Stomach smooth muscle (tissue), 2 donors: ENCODE data around the gene TBC1D1.
A peak's percentile ranks its signal among the peaks of the same experiment; 100 is the strongest.

Experiments used
- H3K27ac ChIP-seq: one replicate; pipeline ENCODE4 v1.7.0; 2013; ENCODE audit warnings: mild to moderate bottlenecking, low read length, inconsistent platforms
- H3K27me3 ChIP-seq, 2 donors: one replicate each; pipeline ENCODE4 v1.7.0; 2013; ENCODE audit warnings: low read length in 2 of 2; ENCODE audit not compliant: insufficient read depth in 2 of 2, control insufficient read depth in 1 of 2
- H3K36me3 ChIP-seq, 2 donors: one replicate each; pipeline ENCODE4 v1.7.0; 2013; ENCODE audit warnings: low read length in 2 of 2; ENCODE audit not compliant: control insufficient read depth in 2 of 2, insufficient read depth in 2 of 2
- H3K4me1 ChIP-seq: one replicate; pipeline ENCODE4 v1.7.0; 2013; ENCODE audit warnings: low read length; ENCODE audit not compliant: control insufficient read depth, insufficient read depth
- H3K4me3 ChIP-seq, 2 donors: one replicate each; pipeline ENCODE4 v1.7.0; 2013; ENCODE audit warnings: low read length in 2 of 2
- H3K9ac ChIP-seq, 2 donors: one replicate each; pipeline ENCODE4 v1.7.0; 2013; ENCODE audit warnings: low read length in 2 of 2, mild to moderate bottlenecking in 1 of 2
- H3K9me3 ChIP-seq, 2 donors: one replicate each; pipeline ENCODE4 v1.7.0; 2013; ENCODE audit warnings: low read length in 2 of 2; ENCODE audit not compliant: control insufficient read depth in 2 of 2
- donor health status: healthy.
- donor health status: Pancreatic carcinoma.

Gene TBC1D1

DNA sequence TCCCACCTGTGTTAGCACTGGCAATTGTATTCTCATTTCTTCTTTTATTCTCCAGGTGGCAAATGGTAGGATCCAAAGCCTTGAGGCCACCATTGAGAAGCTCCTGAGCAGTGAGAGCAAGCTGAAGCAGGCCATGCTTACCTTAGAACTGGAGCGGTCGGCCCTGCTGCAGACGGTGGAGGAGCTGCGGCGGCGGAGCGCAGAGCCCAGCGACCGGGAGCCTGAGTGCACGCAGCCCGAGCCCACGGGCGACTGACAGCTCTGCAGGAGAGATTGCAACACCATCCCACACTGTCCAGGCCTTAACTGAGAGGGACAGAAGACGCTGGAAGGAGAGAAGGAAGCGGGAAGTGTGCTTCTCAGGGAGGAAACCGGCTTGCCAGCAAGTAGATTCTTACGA lies 246.2 kb downstream of the TBC1D1 start:
- Histone ChIP-seq H3K4me1 (peaks cover 3% of the 10 kb centered on the region), H3K36me3 (peaks cover 51 to 53% of the 10 kb centered on the region in 2 donors)

GRCh38 chr4:38138363-38138762 lies 247.5 kb downstream of the TBC1D1 start:
- H3K36me3 ChIP-seq = peaks cover 54% of the 10 kb centered on the region in 2 donors
- H3K9ac ChIP-seq = no peak overlapping the region
- H3K4me3 ChIP-seq = no peak overlapping the region
- H3K27ac ChIP-seq = no peak overlapping the region
- H3K27me3 ChIP-seq = no peaks in the 10 kb centered on the region
- H3K4me1 ChIP-seq = no peaks in the 10 kb centered on the region
- no peaks in the 10 kb centered on the region for H3K9me3 ChIP-seq

More for the DNA sequence above, 246.2 kb downstream of the TBC1D1 start:
- no peak overlapping the region for H3K4me3 ChIP-seq
- no peaks in the 10 kb centered on the region for H3K27me3 ChIP-seq
- H3K9me3 ChIP-seq = no peaks in the 10 kb centered on the region
- H3K9ac ChIP-seq = no peak overlapping the region
- H3K27ac ChIP-seq = no peak overlapping the region

GRCh38 chr4:38139187-38139586 lies 248.3 kb downstream of the TBC1D1 start:
- Histone ChIP-seq H3K9ac (no peak overlapping the region), H3K27ac (no peak overlapping the region), H3K27me3 (no peaks in the 10 kb centered on the region), H3K4me3 (no peak overlapping the region), H3K9me3 (no peaks in the 10 kb centered on the region), H3K36me3 (peaks cover 45 to 52% of the 10 kb centered on the region in 2 donors), H3K4me1 (no peaks in the 10 kb centered on the region)

DNA sequence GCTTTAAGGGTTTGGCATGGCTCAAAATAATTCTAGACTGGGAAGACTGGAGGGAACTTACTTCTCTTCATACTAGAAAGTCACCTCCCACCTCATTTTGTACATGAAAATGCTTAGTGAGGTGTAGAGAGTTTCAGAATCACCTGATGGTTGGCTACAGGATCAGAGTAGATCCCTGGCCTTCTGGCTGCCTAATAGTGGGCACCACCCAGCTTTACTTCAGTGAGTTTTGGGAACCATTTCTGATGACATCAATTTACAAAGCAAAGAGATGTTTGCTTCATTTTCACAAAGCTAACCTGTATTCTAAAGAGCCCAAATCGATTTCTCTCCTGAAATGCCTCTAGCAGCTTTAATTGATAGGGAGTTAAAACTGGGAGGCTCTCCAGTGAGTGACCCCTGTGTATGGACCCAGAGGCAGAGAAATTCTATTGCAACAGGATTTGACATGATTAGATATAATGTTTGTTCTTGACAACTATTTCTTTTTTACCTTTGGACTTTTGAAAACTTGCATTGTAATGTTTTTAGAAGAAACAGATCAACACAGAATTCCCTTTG lies 249.8 kb downstream of the TBC1D1 start:
- Histone ChIP-seq H3K9ac (no peak overlapping the region), H3K9me3 (no peaks in the 10 kb centered on the region), H3K4me1 (peaks cover 5% of the 10 kb centered on the region), H3K4me3 (no peak overlapping the region), H3K36me3 (peaks cover 36 to 47% of the 10 kb centered on the region in 2 donors), H3K27me3 (no peaks in the 10 kb centered on the region), H3K27ac (no peak overlapping the region)

GRCh38 chr4:38141808-38142500 lies 251.1 kb downstream of the TBC1D1 start:
- H3K27me3 ChIP-seq = no peaks in the 10 kb centered on the region
- no peak overlapping the region for H3K9ac ChIP-seq
- H3K9me3 ChIP-seq = no peaks in the 10 kb centered on the region
- H3K36me3 ChIP-seq = peaks cover 36 to 39% of the 10 kb centered on the region in 2 donors
- H3K4me1 ChIP-seq = peaks cover 5% of the 10 kb centered on the region
- peak overlapping the region; percentile 55 for H3K27ac ChIP-seq
- H3K4me3 ChIP-seq = no peak overlapping the region

- H3K27me3 ChIP-seq = no peaks in the 10 kb centered on the region
- H3K9me3 ChIP-seq = no peaks in the 10 kb centered on the region
- no peak overlapping the region for H3K4me3 ChIP-seq
- H3K27ac ChIP-seq = no peak overlapping the region
- peaks cover 5% of the 10 kb centered on the region for H3K4me1 ChIP-seq
- H3K36me3 ChIP-seq = peaks cover 19 to 23% of the 10 kb centered on the region in 2 donors
- H3K9ac ChIP-seq = no peak overlapping the region
These were observed 253.1 kb downstream of the TBC1D1 start for GRCh38 chr4:38144031-38144430.

DNA sequence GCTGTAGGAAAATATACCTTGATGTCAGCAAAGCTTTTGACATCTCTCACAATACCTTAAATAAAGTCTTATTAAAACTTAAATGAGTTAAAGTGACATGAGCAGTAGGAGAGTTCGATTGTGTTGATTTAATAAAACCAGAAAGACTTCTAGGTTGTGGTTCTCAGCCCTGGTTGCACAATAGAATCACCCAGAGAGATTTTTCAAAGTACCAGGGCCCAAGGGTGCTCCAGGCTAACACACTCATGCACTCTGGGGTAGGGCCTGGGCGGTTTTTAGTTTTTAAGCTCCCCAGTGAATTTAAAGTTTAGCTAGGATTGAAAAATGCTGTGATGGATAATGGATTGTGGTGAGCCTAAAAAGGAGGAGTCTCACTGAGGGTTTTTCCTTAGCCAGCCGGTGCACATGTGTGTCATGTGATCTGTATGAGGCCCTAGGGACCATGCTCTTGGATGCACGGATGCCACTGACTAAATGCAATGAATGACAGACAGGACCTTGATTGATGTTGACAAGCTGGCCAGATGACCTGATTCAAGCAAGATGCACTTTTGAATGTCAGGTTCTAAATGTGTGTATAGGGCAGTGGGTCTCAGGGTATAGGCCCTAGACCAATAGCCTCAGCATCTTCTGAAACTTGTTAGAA lies 254.3 kb downstream of the TBC1D1 start:
- no peak overlapping the region for H3K9ac ChIP-seq
- H3K27me3 ChIP-seq = no peaks in the 10 kb centered on the region
- peaks cover 9 to 12% of the 10 kb centered on the region in 2 donors for H3K36me3 ChIP-seq
- H3K4me3 ChIP-seq = no peak overlapping the region
- peaks cover 14% of the 10 kb centered on the region for H3K4me1 ChIP-seq
- peak overlapping the region; percentile 31 for H3K27ac ChIP-seq
- H3K9me3 ChIP-seq = no peaks in the 10 kb centered on the region

DNA sequence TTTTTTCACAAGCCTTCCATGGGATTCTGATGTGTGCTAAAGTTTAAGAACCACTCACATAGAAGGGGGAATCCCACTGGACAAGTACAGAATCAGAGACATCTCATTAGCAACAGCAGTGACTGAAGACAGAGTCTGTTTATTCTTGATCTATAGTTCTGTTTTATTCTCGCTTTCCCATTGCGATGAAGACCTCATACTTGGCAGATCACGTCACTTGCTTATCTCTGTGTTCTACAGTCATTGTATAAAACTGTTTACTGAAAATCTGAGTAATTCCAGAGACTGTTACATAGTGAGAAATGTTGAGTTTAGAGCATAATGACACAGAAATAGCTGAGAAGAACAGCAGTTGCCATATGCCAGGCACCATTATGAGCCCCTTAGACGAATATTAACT lies 254.9 kb downstream of the TBC1D1 start:
- Histone ChIP-seq H3K4me3 (no peak overlapping the region), H3K9me3 (no peaks in the 10 kb centered on the region), H3K9ac (no peak overlapping the region), H3K27ac (peak overlapping the region; percentile 31), H3K4me1 (peaks cover 16% of the 10 kb centered on the region), H3K36me3 (peaks cover 3 to 9% of the 10 kb centered on the region in 2 donors), H3K27me3 (no peaks in the 10 kb centered on the region)

- H3K4me1 ChIP-seq = peaks cover 16% of the 10 kb centered on the region
- peak overlapping the region; percentile 11 for H3K27ac ChIP-seq
- no peak overlapping the region for H3K9ac ChIP-seq
- no peaks in the 10 kb centered on the region for H3K9me3 ChIP-seq
- H3K27me3 ChIP-seq = no peaks in the 10 kb centered on the region
- H3K4me3 ChIP-seq = no peak overlapping the region
- peaks cover 3 to 8% of the 10 kb centered on the region in 2 donors for H3K36me3 ChIP-seq
These were observed 255.5 kb downstream of the TBC1D1 start for GRCh38 chr4:38146383-38146782.

GRCh38 chr4:38149472-38149996 lies 258.6 kb downstream of the TBC1D1 start:
- no peak overlapping the region for H3K9ac ChIP-seq
- H3K36me3 ChIP-seq = no peaks in the 10 kb centered on the region
- H3K9me3 ChIP-seq = no peaks in the 10 kb centered on the region
- H3K4me3 ChIP-seq = no peak overlapping the region
- no peaks in the 10 kb centered on the region for H3K27me3 ChIP-seq
- peaks cover 20% of the 10 kb centered on the region for H3K4me1 ChIP-seq
- peak overlapping the region; percentile 70 for H3K27ac ChIP-seq
